GM18867 (cell line): ENCODE measurements around the gene HIC1.
A peak's percentile ranks its signal among the peaks of the same experiment; 100 is the strongest.
"Not testable (repeated sequence)": the region's sequence is repeated elsewhere in the genome, so short reads cannot be mapped to it uniquely, and the experiment has no call there.

Experiments
- ATAC-seq: cut with Tn5 transposase; IDR thresholded peaks from one replicate; pipeline ENCODE4 v1.9.1; 2021; ENCODE audit warnings: mild to moderate bottlenecking, moderate library complexity; ENCODE audit not compliant: unreplicated experiment

HIC1 gene

DNA sequence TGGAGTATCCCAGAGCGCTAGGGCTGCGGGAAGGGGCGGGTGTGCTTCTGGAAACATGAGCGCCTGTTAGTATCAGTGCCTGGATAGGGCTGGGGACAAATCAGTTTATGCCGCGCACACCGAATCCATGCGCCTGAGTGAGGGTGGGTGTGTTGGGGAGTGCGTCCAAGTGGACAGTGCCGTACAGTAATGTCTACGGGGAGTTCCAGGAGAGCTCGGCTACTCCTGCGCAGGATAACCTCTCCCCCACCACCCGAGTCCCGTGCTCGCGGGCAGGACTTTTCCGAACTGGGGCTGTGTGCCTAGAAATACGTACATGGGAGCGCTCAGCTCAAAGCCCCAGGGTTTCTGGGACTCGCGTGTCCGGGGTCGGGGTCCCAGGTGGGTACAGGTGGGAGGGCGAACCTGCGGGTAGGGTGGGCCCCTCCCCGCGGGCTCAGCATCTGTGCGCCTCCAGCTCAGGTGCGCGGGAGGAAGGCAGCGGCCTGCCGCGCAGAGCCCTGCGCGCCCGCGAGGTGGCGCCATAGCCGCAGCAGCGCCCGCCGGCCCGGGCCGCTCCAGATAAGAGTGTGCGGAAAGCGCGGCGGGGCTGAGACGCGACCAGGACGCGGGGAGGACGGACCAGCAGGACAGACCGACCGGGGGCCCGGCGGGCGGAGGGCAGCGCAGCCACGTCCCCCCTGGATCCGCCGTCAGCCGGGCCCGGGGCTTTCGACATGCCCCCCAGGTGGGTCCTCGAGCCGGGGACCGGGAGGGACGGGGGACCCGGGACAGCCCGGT, at the start of gene HIC1:
TSS of gene HIC1 (plus strand) at position 592 of the 780 bp plus-strand sequence. CDS start 1,588 bp downstream, outside the sequence.
- ATAC-seq: peak; percentile 32

- ATAC-seq: no peak
Measured at GRCh38 chr17:2008332-2009126, 46.4 kb upstream of the HIC1 start.

GRCh38 chr17:2009737-2010136, 45.2 kb upstream of the HIC1 start:
- no peak for ATAC-seq

DNA sequence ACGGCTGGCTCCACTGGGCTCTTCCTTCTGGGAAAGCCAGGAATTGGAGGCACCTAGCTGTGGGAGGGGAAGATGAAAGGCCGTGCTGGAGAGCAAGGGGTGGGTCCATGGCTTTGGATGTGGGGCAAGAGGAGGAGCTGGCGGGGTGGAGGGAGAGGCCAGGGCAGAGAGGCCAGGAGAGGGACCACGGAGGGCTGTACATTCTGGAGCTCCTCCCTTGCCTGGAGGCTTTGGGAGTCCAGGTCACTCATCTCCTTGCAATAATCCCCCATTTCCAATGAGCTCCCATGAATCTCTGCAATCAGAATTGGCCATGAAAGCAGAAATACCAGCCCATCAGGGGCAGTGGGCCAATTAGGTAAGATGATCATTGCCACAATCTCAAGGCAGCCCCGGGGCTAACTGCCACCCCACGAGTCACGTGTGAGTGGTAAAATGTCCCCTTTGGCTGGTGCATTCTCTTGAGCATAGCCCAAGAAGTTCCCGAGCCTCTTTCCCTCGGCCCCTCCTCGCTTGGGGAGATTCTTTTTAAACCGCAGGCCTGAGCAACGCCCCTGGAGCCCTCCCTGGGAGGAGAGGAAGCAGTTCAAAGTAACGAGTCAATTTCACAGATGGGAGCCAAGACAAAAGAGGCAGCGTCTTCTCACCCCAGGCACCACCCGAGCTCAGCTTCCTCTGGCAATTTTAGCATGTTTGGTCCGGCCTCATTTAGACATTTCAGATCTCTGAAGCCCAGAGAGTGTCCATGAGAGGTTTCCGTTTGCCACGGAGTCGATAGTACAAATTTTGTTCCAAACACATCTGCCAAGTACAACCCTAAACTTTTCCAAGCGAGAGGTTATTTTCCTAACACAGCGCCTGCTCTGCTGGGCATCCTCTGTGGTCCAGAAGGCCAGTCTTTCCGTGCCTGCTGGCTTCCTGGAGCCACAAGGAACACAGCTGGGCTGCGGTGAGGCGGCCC, 43.2 kb upstream of the HIC1 start:
- ATAC-seq: no peak

- no peak for ATAC-seq
Measured at GRCh38 chr17:2012499-2012898, 42.4 kb upstream of the HIC1 start.

GRCh38 chr17:2013220-2013993, 41.5 kb upstream of the HIC1 start:
- not testable (repeated sequence) for ATAC-seq

DNA sequence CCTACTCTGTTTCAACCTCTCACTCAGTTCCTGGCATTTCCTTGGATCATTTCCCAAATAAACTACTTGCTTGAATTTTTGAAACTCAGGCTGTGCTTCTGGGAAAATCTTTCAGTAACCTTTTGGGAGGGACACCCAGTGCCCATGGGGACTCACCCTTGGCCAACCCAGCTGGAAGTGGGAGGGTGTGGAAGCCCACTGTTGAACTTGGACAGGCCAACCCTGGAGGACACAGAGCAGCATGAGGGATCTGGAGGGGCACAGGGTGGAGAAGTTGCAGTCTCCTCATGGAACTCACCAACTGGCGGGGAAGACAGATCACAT, 40.9 kb upstream of the HIC1 start:
- no peak for ATAC-seq

DNA sequence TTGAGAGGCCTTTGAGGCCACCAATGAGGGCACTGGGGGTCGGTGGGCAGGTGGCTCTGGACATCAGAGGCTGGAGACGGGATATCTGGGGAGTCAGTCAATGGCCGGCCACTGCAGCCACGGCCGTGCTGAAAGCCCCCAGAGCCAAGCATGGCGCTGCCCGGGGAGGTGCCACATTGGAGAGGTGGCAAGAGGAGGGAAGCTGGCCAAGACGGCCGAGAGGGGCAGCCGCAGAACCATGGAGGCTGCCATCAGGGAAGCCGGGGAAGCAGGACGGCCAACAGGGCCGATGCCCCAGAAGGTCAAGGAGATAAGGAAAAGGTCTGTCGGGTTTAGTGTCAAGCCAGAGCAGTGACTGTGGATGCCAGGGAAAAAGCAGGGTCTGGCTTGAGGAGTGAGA, 39.6 kb upstream of the HIC1 start:
- ATAC-seq: no peak

DNA sequence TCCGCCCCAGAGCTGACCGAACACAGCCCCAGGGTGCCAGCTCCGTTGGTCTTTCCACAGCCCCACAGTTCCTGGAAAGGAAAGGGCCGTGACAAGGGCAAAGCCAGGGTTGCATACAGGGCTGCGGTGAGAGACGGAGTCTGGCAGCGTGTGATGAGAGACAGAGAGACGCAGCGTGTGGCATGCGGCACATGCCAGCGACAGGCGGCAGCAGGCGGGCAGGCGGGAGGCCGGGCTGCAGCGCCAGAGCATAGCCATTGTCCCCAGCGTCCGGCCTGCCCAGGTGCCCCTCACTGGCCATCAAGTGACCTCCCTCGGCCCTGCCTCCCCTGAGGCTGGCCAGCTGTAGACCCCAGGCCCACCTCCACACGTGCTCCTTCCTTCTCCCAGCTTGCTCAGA, 38.4 kb upstream of the HIC1 start:
- ATAC-seq: no peak

- no peak for ATAC-seq
Measured at GRCh38 chr17:2017274-2017941, 37.5 kb upstream of the HIC1 start.

GRCh38 chr17:2018716-2019510, 36.0 kb upstream of the HIC1 start:
- no peak for ATAC-seq

DNA sequence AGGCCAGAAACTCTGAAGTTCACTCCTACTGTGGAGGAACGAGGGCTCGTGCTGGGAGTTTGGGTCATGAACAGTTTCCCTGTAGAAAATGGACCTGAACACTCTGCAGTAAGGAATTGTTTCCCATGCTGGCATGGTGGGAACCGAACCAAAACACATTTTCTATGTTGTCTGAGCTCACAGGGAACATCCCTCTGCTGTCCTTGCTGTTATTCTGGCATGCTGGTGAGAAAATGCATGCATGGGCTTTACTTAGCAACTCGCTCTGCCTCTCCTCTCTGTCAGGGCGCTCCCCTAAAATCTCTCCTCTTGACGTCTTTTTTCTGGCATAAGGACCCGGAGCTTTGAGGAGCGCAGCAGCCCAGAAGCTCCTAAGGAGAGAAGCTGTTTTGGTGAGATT, 35.2 kb upstream of the HIC1 start:
- no peak for ATAC-seq

DNA sequence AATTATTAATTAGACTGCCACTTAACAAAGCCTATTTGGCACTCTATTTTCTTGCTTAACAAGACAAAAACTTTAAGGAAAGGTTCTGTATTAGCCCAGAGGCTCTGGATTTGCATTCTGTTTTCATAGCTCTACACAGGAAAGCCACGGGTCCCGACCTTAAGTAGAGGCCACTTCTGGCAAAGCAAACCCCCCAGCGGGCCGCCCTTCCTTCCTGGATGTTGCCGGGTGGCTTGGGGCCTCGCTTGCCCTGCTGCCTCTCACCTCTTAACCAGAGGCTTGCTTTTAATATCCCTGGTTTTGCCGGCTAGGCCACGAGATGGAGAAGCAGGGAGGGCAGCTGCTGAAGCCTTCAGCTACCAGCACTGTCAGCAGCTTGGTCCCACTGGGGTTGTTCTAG, 34.2 kb upstream of the HIC1 start:
- ATAC-seq: no peak

GRCh38 chr17:2022647-2023240, 32.2 kb upstream of the HIC1 start:
- ATAC-seq: no peak

DNA sequence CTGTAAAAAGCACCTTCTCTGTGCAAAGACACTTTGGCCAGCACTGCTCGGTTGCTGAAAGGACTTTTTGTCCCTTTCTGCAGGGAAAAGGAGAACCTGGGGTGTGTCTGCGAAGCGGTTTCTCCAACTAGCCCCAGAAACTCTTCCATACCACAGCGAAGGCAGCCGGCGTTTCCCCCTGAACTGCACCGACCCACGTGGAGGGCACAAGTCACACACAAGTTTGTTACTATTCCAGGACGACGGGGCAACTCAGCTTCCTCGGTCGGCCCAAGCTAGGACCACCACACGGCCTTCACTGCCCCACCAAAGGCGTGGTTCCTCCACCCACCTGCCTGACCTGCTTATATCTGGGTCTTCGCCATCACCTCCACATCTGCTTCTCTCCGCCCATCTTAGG, 31.6 kb upstream of the HIC1 start:
- ATAC-seq: no peak

GRCh38 chr17:2023692-2024571, 31.0 kb upstream of the HIC1 start:
- ATAC-seq: no peak

DNA sequence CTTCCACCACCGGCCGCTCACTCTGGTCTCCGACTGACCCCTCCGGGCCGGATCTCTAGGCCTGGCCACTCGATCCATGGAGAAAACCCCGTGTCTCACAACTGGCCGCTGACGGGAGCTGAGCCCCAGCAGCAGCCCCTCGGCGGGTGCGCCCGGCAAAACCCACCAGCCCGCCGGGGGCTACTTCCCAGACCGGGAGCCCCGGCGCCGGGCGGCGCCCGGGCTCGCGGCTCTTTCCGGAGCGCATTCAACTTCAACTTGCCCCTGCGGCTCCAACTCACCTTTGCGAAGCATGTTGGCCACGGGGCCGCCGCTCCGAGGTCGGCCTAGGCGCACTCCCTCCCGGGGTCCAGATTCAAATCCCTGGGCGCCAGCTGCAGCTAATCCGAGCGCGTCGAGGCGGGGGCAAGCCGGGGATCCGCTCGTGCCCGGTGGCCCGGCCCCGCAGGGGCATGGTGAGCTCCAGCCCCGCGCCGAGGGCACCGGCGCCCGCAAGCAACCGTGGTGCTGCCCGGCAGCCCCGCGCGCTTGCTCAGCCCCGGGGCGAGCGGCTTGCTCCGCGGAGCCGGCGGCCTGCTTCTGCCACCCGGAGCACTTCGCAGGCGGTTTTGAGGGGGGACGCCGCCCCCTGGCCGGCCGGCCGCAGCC, 30.2 kb upstream of the HIC1 start:
- no peak for ATAC-seq
